ENCODE measurements around the gene RALB.

RALB gene

DNA sequence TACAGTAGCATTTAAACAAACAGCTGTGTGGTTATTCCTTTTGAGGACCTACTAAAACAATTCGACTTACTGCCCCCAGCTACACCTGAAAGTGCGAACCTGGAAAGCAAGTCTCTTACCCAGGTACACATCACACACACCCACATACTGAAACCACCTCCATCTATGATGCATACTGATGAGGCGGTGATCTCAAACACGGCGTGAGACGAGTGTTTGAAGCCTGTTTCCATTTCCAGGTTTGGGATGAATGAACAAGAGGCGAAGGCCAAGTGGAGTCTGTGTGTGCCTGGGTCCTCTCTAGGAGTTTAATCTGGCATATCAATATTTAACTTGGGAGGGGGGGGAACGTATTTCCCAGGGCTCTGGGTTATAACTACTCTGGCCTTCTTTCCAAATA lies 31.0 kb upstream of the RALB start:
- ATAC-seq (no peak), DNase-seq (no peak)
- H3K27ac Mint-ChIP-seq = peak overlapping the region; percentile 81 to 88
- H3K4me3 Mint-ChIP-seq = peak overlapping the region; percentile 79 to 84
- peaks cover 9 to 18% of the 10 kb centered on the region in 2 donors for H3K9me3 Mint-ChIP-seq
- no peaks in the 10 kb centered on the region for H3K27me3 Mint-ChIP-seq
- peaks cover 61% of the 10 kb centered on the region for H3K4me1 Mint-ChIP-seq

DNA sequence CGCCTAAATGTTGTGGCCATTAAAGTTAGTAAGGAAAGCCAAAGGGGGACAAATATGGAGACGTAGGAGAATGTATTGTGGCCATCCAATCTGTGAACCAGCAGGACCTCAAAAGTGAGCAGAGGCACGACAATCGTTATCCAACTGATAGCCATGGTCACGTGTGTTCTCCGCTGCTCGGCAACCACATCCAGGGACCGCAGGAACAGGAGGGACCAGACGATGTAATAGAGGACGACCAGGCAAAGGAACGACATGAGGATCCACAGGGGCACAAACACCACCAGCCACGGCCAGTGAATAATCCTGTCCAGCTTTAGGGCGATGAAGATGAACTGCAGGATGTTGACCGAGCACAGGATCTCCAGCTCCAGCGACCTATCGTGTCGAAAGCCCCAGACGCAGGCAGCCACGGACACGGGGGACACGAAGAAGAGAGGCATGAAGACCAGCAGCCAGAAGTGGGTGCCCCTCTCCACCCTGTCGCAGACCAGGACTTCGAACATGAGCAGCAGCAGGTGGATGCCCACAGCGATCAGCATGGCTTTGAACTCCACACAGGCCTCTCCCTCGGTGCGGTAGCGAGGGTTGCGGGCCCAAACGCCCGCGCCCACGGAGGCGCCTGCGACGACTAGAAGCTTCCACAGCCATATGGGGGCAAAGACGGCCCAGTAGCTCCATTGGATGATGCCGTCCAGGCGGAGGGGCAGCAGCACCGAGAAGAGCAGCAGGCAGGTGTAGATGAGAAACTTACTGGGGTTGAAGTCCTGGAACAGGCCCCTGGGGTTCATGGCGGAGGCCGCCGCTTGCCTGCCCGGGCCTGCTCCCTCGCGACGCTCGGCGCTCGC lies 30.2 kb upstream of the RALB start:
- H3K4me1 Mint-ChIP-seq = peaks cover 69% of the 10 kb centered on the region
- DNase-seq (no peak), ATAC-seq (peak; percentile 9)
- peaks cover 5 to 12% of the 10 kb centered on the region in 2 donors for H3K9me3 Mint-ChIP-seq
- H3K27me3 Mint-ChIP-seq = no peaks in the 10 kb centered on the region
- H3K4me3 Mint-ChIP-seq = peak overlapping the region; percentile 79 to 84
- peak overlapping the region; percentile 88 to 89 for H3K27ac Mint-ChIP-seq

DNA sequence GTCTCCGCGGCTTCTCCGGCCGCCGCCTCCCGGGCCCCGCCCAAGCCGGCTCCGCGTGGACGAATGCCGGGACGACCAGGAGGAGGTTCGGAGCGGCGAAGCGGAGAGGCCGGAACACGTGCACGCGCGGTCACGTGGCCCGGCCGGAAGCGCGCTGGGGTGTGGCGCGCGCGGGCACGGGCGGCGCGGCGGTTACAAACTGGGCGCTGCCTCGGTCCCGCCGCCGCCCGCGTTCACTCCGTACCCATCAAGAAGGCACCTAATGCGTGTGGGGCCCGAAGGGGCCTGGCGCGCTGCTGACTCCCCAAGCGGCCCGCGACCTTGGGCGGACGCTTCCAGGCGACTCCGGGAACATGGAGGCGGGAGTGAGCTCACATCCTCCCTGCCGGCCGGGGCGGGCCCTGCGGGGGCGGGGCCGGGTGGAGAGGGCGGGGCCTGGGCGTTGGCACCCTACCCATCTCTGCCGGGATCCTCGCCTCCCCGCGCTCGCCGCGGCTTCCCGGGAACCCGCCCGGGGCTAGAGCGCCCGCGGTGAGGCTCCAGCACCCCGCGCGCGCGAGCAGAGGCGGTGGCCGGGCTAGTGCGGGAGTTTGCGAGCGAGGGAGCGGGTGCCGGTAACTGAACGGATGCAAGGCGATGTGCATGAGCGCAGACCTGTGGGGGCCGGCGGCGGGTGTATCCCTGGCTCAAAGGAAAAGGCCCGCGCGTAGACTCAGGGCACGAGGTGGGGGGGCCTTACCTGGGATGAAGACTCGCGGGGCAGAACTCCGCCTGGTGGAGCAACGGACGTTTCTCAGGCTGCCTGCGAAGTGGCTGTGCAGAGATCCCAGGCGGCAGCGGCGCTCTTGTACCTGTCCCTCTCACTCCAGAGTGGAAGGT lies 29.4 kb upstream of the RALB start, which contains the start of gene TMEM185B:
TSS of gene TMEM185B (minus strand) at position 367 of the 879 bp plus-strand sequence. CDS start 424 bp downstream, outside the sequence.
- Mint-ChIP-seq H3K4me1 (peaks cover 78% of the 10 kb centered on the region), H3K27me3 (no peaks in the 10 kb centered on the region)
- peak; percentile 88 for ATAC-seq

DNA sequence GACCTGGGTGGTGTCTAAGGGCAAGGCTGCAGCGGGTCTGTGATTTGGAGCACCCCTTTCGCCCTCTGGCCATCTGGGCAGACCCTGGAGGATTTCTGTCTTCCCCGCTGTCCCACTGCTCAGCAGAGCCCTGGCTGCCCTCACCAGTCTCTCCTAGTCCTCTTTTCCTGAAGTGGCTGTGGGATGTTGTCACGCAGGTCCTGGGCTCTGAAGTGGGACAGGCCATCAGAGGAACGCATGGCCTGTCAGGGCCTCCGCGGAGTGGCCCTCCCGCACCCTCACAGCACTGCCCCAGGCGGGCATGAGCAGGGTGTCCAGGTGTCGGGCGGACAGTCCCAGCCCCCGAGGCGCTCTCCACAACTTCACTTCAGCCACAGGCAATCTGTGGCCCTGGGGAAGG lies 28.4 kb upstream of the RALB start:
- no peak for ATAC-seq
- H3K4me1 Mint-ChIP-seq = peaks cover 88% of the 10 kb centered on the region
- DNase-seq = no peak
- peak overlapping the region in 1 of 2 donors; percentile 13 for H3K27ac Mint-ChIP-seq
- H3K27me3 Mint-ChIP-seq = no peaks in the 10 kb centered on the region
- peak overlapping the region; percentile 84 to 90 for H3K4me3 Mint-ChIP-seq
- peaks cover 5 to 8% of the 10 kb centered on the region in 2 donors for H3K9me3 Mint-ChIP-seq

More for the DNA sequence above, 29.4 kb upstream of the RALB start, which contains the start of gene TMEM185B:
- Mint-ChIP-seq H3K9me3 (peaks cover 5 to 8% of the 10 kb centered on the region in 2 donors), H3K27ac (peak within 1 kb of the TSS; percentile 89 to 97), H3K4me3 (peak within 1 kb of the TSS; percentile 84 to 90)
- peak; percentile 87 to 89 for DNase-seq

DNA sequence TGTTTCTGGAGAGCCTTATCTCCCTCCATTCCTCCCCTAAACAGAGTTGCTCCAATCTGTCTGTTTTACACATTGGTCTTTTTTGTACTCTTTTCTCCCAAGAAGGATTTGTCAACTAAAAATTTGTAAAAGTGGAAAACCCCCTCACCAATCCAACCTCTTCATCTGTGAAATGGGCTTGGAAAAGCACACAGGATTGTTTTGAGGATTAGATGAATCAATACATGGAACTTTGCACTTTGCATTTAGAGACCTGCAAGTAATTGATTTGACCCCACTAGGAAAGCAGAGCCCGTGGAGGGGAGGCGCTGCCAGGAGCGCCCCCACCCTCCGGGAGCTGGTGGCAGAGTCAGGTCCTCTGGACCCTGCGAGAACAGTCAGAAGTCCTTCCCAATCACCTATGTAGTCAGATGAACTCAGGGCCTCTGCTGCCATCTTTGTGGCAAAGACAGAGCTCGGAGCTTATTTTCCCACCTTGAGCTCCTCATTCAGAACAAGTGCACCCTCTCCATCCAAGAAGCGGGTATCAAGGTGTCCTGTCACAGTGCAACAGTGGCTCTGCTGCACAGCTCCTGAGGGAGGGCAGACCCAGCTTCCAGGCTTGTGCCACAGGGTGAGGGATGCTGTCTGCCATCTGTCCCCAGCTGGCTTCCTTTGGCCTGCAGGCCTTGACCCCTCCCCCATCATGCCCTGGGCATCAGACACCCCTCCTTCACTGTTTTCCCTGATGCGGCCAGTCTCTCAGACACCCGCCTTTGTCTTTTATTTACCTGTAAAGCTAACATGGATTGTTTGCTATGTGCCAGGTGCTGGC lies 27.7 kb upstream of the RALB start:
- no peak for ATAC-seq
- peaks cover 89% of the 10 kb centered on the region for H3K4me1 Mint-ChIP-seq

DNA sequence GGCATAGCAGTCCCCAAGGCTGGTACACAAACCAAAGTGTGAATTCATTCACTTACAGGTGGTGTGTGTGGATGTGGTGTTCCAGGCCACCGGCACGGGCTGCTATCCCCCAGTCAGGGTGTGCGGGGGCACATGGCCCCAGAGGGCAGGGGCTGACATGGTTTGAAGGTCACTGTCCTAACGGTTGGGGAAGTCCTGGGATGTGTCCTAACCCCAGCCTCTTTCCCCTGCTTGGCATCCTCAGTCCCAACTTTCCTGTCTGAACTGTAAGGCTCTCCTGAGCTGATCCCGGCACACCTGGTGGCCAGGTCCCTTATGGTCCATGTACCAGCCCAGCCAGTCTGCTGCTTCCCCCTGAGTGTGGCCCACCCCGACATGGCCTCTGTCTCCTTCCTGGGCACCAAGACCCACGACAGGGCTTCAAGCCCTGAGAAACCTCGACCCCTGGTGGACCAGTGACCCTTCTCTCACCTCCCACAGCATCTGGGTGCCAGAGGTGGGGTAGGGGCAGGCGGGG lies 27.0 kb upstream of the RALB start:
- Mint-ChIP-seq H3K27me3 (no peaks in the 10 kb centered on the region), H3K4me3 (no peak overlapping the region), H3K27ac (no peak overlapping the region), H3K9me3 (peaks cover 5 to 8% of the 10 kb centered on the region in 2 donors), H3K4me1 (peaks cover 89% of the 10 kb centered on the region)
- ATAC-seq (no peak), DNase-seq (no peak)

More for the DNA sequence above, 27.7 kb upstream of the RALB start:
- no peak for DNase-seq
- H3K4me3 Mint-ChIP-seq = peak overlapping the region; percentile 84 to 90
- no peaks in the 10 kb centered on the region for H3K27me3 Mint-ChIP-seq
- peaks cover 5 to 8% of the 10 kb centered on the region in 2 donors for H3K9me3 Mint-ChIP-seq
- H3K27ac Mint-ChIP-seq = no peak overlapping the region

DNA sequence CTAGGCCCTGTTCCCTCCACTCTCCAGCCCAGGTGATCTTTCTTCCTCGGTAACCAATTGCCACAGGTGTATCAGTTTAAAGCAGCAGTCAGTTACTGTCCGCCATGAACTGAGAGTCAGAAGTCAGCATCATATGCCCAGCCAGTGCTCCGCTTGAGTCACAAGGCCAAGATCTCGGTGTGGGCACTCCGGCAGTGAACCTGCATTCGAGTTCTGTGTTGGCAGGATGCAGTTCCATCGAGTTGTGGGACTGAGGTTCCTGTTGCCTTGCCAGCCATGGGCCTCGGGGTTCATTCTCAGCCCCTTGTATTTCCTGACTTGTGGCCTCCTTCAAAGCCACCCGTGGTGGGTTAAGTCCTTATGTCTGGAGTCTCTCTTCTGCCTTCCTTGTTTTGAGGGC lies 26.3 kb upstream of the RALB start:
- Mint-ChIP-seq H3K4me3 (no peak overlapping the region), H3K27me3 (no peaks in the 10 kb centered on the region), H3K27ac (no peak overlapping the region), H3K9me3 (peaks cover 0 to 8% of the 10 kb centered on the region in 2 donors), H3K4me1 (peaks cover 89% of the 10 kb centered on the region)
- DNase-seq (no peak), ATAC-seq (no peak)

DNA sequence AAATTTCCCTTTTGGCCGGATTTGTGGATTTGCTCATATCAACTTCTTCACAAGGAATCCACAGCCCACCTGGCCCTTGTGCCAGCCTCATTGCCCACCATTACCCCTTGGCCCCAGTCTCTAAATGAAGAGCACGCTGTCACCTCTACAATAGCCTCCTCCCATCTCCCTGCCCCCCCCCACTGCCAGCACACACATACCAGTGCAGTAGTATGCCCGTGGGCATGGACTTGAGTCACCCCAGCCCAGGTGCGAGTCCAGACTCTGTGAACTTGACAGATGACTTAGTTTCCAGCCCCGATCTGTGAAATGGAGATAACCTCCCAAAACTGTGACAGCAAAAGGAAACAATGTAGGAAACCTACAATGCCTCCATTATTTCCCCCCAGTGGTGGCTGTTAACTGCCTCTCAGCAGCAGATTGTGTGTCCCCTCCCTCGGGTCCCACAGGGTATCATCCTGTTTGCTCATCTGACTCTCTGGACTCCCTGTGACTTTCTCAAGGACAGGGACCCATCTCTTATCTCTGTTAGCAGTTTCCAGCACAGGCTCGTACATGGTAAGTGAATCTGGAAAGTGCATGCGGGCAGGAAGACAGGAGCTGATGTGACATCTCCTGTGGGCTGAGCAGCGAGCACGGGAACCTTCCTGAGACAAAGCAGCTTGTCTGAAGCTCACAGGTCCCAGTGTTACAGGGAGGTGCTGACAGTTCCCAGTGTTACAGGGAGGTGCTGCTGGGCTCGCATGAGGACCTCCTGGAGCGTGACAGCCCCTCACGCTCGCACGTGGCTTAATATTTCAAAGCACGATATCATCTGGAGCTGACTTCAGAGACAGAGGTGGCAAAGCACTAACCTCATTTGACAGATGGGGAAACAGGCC lies 25.3 kb upstream of the RALB start:
- no peaks in the 10 kb centered on the region for H3K27me3 Mint-ChIP-seq
- DNase-seq (no peak), ATAC-seq (no peak)
- H3K9me3 Mint-ChIP-seq = peaks cover 0 to 3% of the 10 kb centered on the region in 2 donors
- H3K4me3 Mint-ChIP-seq = peak overlapping the region in 1 of 2 donors; percentile 20
- H3K27ac Mint-ChIP-seq = peak overlapping the region in 1 of 2 donors; percentile 64
- peaks cover 88% of the 10 kb centered on the region for H3K4me1 Mint-ChIP-seq

DNA sequence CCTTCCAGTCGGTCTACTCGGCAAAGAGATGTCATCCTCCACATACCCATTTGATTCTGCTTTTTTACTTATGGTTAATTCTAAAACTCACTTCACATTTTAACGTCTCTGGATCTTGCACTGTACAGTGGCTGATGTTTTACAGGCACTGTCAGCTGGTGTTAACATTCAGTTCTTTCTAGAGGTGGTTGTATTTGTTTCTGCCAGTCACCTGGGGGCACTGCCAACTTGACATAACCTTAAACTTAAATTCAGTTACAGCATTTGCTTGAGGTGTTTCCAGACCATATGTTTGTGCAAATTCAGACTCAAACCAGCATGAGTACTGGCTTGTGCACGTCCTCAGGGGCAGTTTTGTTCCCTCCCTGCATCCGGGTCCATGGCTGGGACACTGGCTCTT lies 24.1 kb upstream of the RALB start:
- ATAC-seq (no peak), DNase-seq (no peak)
- no peaks in the 10 kb centered on the region for H3K27me3 Mint-ChIP-seq
- no peaks in the 10 kb centered on the region for H3K9me3 Mint-ChIP-seq
- H3K4me3 Mint-ChIP-seq = no peak overlapping the region
- no peak overlapping the region for H3K27ac Mint-ChIP-seq
- H3K4me1 Mint-ChIP-seq = peaks cover 95% of the 10 kb centered on the region

DNA sequence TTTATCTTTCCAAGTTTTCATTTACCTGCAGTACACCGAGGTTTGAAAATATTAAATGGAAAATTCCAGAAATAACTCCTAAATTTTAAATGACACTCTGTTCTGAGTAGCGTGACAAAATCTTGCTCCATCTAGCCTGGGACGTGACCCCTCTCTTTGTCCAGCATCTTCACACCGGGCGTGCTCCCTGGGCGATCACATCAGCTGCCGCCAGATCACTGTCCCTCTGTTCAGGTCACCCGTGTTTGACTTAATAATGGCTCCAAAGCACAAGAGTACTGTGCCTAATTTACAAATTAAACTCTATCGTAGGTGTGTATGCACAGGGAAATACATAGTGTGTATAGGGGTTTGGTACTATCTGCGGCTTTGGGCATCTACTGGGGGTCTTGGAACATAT lies 23.3 kb upstream of the RALB start:
- DNase-seq (no peak), ATAC-seq (no peak)
- Mint-ChIP-seq H3K4me1 (peaks cover 91% of the 10 kb centered on the region), H3K4me3 (peak overlapping the region; percentile 5 to 48), H3K27me3 (no peaks in the 10 kb centered on the region), H3K9me3 (no peaks in the 10 kb centered on the region), H3K27ac (no peak overlapping the region)

DNA sequence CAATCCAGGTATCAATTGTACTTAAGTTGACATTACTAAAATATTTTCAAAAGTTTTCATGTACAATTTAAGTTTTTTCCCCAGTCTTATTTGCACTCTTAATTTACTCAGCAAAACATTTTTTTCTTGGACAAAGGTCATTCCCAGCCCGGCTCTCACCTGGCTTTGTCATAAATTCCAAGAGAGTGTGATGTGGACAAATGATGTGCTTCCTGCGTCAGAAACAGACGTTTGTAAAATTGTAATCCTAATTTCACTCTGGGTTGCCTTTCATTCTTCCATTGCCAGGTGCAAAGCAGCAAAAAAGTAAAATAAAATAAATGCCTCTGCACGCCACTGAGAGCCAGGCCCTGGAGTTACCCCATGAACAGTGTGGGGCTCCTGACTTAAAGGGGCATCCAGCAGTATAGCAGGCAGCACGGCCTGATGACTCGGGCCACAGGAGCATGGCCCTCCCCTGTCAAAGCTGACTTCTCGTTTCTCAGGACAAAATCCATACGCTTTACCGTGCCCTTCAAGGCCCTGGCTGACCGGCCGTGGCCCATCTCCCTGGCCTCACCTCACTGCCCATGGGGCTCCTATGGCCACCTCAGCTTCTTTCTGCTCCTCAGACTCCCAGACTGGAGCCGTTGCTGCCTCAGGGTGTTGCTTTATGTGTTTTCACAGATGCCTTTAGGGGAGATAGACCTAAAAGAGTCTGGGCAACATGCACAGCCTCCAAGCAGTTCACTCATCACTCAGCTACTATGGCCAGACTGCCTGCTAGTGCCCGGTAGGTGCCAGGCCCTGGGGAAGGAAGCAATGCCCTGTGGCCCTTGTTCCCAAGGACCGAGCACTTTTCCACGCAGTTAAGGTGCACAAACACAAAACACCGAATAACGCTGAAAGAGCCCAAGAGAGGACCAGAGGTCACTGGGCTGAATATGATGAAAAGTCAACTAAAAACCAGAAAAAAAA lies 21.9 kb upstream of the RALB start:
- no peak for DNase-seq
- ATAC-seq = no peak
- H3K27me3 Mint-ChIP-seq = no peaks in the 10 kb centered on the region
- H3K9me3 Mint-ChIP-seq = no peaks in the 10 kb centered on the region
- peak overlapping the region; percentile 79 to 90 for H3K4me3 Mint-ChIP-seq
- peaks cover 81% of the 10 kb centered on the region for H3K4me1 Mint-ChIP-seq
- H3K27ac Mint-ChIP-seq = peak overlapping the region; percentile 84 to 99

DNA sequence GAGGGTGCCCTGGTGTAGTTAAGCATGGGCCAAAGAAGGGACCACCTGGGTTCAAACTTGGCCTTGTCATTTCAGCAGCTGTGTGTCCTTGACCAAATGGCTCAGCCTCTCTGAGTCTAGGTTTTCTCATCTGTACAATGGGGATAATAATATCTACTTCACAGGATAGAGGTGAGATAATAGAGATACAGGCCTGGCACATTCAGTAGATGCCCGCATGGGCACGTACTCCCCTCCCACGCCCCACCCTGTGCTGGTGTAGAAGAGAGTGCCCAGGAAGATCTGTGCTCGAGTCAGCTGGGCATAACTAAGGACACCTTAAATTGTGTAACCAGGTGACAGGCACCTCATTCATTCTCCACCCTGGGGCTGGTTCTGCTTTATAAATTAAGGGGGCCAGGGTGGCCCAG lies 21.1 kb upstream of the RALB start:
- DNase-seq = no peak
- peak; percentile 36 for ATAC-seq
- H3K4me1 Mint-ChIP-seq = peaks cover 73% of the 10 kb centered on the region
- peak overlapping the region; percentile 79 to 90 for H3K4me3 Mint-ChIP-seq
- no peaks in the 10 kb centered on the region for H3K9me3 Mint-ChIP-seq
- peak overlapping the region; percentile 84 to 99 for H3K27ac Mint-ChIP-seq
- H3K27me3 Mint-ChIP-seq = no peaks in the 10 kb centered on the region

DNA sequence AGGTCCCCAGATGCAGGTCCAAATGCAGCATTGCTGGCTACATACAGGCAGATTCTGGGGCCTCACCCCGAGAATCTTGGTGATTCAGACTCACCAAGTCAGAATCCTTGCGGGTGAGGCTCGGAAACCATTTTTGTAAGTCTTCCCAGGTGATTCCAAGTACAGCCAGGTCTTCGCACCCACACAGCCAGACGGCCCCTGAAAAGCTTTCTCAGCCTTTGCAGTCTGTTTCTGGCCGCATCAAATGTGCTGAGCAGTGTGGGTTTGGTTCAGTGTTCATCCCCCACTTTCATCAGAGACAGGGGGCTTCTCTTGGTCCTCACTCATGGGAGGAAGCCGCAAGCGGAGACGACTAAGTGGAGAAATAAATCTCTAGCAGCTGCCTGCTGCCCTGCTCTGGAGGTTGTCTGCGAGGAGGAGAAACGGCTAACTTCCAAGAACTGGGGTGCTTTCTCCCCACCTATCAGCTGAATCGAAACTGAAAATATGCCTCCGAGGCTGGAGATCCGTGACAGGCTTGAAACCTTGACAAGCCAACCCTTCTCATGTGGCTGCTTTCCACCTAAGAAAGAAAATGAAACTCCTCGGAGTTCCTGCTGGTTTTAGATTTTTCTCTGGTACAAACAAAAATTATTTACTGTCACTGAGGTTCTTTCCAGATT lies 20.5 kb upstream of the RALB start:
- Mint-ChIP-seq H3K27ac (peak overlapping the region; percentile 84 to 99), H3K9me3 (no peaks in the 10 kb centered on the region), H3K4me1 (peaks cover 71% of the 10 kb centered on the region), H3K4me3 (peak overlapping the region; percentile 79 to 90), H3K27me3 (peaks cover 5% of the 10 kb centered on the region)
- peak; percentile 91 for ATAC-seq
- DNase-seq = peak; percentile 74 to 85

Data from stimulated activated naive CD8-positive, alpha-beta T cell treated with anti-CD3 and anti-CD28 coated beads, Interleukin-15, amount 100 ng/mL, for 72 hours (primary cell).